ENCODE data around the gene SMAD5.

The SMAD5 gene

GRCh38 chr5:136169218-136169617 is 36.6 kb downstream of the SMAD5 start:
- TF ChIP-seq SIN3A (IDR thresholded peaks at IDR 0.05; ENCODE audit: borderline replicate concordance, insufficient read depth, low read length) (no peak), TAF1 (IDR thresholded peaks at IDR 0.05; ENCODE audit: borderline replicate concordance, insufficient read depth, low read length) (no peak), REST (IDR thresholded peaks at IDR 0.05; ENCODE audit: insufficient read depth in 1 of 2, low read depth in 2 of 2, low read length in 2 of 2) (no peak), FOXP2 (optimal IDR thresholded peaks at IDR 0.05; ENCODE audit: borderline replicate concordance, extremely low read depth, extremely low read length, insufficient read depth) (no peak), POLR2AphosphoS5 (IDR thresholded peaks at IDR 0.05; ENCODE audit: low read depth, low read length) (no peak)

GRCh38 chr5:136174021-136174659 is 41.5 kb downstream of the SMAD5 start:
- TF ChIP-seq REST (IDR thresholded peaks at IDR 0.05; ENCODE audit: insufficient read depth in 1 of 2, low read depth in 2 of 2, low read length in 2 of 2) (no peak), TAF1 (IDR thresholded peaks at IDR 0.05; ENCODE audit: borderline replicate concordance, insufficient read depth, low read length) (no peak), SIN3A (IDR thresholded peaks at IDR 0.05; ENCODE audit: borderline replicate concordance, insufficient read depth, low read length) (no peak), FOXP2 (optimal IDR thresholded peaks at IDR 0.05; ENCODE audit: borderline replicate concordance, extremely low read depth, extremely low read length, insufficient read depth) (no peak), POLR2AphosphoS5 (IDR thresholded peaks at IDR 0.05; ENCODE audit: low read depth, low read length) (no peak)

GRCh38 chr5:136182618-136183017 is 50.0 kb downstream of the SMAD5 start:
- TF ChIP-seq REST (IDR thresholded peaks at IDR 0.05; ENCODE audit: insufficient read depth in 1 of 2, low read depth in 2 of 2, low read length in 2 of 2), result no peak
- no peak for TF ChIP-seq SIN3A (IDR thresholded peaks at IDR 0.05; ENCODE audit: borderline replicate concordance, insufficient read depth, low read length)
- TF ChIP-seq TAF1 (IDR thresholded peaks at IDR 0.05; ENCODE audit: borderline replicate concordance, insufficient read depth, low read length), result no peak
- no peak for TF ChIP-seq POLR2AphosphoS5 (IDR thresholded peaks at IDR 0.05; ENCODE audit: low read depth, low read length)
- TF ChIP-seq FOXP2 (optimal IDR thresholded peaks at IDR 0.05; ENCODE audit: borderline replicate concordance, extremely low read depth, extremely low read length, insufficient read depth), result no peak

GRCh38 chr5:136185974-136186665 is 53.5 kb downstream of the SMAD5 start:
- TF ChIP-seq POLR2AphosphoS5 (IDR thresholded peaks at IDR 0.05; ENCODE audit: low read depth, low read length), result no peak
- no peak for TF ChIP-seq REST (IDR thresholded peaks at IDR 0.05; ENCODE audit: insufficient read depth in 1 of 2, low read depth in 2 of 2, low read length in 2 of 2)
- TF ChIP-seq SIN3A (IDR thresholded peaks at IDR 0.05; ENCODE audit: borderline replicate concordance, insufficient read depth, low read length), result no peak
- no peak for TF ChIP-seq FOXP2 (optimal IDR thresholded peaks at IDR 0.05; ENCODE audit: borderline replicate concordance, extremely low read depth, extremely low read length, insufficient read depth)
- TF ChIP-seq TAF1 (IDR thresholded peaks at IDR 0.05; ENCODE audit: borderline replicate concordance, insufficient read depth, low read length), result no peak

Data from PFSK-1 (cell line).